GM21381 (cell line): ENCODE results near the gene TEK.

Experiments used
- ATAC-seq: cut with Tn5 transposase; IDR thresholded peaks from one replicate; pipeline ENCODE4 v1.9.1; 2021; ENCODE audit warnings: mild to moderate bottlenecking, moderate library complexity; ENCODE audit not compliant: unreplicated experiment

TEK gene

DNA sequence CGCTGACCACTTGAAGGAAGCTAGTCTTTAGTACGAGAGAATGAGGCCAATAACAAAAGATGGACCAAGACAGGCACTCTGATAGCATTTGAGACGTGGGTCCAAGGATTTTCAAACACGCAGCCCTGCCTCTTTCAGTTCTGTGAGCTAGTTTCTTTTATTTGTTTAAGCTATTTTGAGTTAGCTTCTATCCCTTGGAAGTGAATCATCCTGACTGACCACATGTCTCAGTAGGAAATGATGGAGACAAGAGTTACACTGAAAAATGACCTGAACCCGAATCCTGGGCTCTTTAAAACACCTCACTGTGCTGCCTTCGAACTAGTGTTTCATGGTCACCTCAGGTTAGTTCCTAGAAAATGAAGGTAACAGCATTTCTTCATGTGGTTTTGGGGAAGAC, 9.9 kb downstream of the TEK start:
- ATAC-seq, result no peak

DNA sequence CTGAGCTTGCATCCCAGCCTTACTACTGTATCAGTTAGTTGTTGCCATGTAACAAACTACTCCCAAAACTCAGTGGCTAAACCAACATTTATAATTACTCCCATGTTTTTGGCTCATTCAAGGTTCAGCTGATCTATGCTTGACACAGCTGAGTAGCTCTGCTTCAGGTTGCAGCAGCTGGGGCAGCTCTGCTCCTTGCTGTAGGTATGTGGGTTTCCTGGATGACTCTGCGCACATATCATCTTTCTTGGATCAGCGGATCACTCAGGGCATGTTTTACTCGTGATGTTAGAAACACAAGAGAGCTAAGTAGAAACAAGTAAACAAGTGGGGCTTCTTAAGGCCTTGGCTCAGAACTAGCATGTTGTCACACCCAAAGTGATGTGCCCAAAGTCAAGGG, 15.1 kb downstream of the TEK start:
- ATAC-seq, result no peak

DNA sequence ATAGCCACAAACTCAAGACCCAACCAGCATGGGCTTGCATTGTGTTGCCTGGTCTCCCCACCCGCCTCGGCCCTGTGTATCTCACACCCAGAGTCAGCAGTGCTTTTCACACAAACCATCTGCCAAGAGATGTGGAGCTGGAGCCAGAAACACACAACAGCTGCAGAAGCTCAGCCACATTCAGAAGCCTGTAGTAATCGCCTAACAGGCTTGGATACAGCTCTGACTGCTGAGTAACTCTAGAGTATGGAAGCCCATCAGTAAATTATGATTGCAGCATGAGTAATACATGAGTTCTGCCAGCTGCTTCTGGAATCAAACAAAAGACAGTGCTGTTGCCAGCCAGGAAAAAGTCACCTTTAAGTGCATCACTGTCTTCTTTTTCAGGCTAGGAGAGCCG, 16.0 kb downstream of the TEK start:
- ATAC-seq, result no peak

DNA sequence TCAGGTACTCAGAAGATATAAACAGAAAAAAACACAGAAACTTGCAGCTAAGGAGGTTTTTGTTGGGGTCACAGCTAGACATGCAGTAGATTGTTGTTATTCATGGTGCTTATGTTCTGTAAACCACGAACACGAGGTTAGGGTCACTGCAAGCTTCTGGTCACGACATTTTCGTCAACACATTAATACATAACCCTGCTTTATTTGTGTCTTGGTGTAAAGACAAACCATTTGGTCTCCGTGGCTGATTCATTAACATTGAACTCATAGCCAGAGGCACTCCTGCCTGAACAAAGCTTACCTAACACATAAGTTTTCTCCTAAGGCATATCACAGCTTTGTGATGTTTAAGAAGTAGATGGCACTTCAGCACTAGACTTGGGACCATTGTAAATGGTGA, 16.9 kb downstream of the TEK start:
- no peak for ATAC-seq

GRCh38 chr9:27126670-27127069, 17.6 kb downstream of the TEK start:
- ATAC-seq, result no peak

- no peak for ATAC-seq
Observed at GRCh38 chr9:27129221-27129620, 20.2 kb downstream of the TEK start.

DNA sequence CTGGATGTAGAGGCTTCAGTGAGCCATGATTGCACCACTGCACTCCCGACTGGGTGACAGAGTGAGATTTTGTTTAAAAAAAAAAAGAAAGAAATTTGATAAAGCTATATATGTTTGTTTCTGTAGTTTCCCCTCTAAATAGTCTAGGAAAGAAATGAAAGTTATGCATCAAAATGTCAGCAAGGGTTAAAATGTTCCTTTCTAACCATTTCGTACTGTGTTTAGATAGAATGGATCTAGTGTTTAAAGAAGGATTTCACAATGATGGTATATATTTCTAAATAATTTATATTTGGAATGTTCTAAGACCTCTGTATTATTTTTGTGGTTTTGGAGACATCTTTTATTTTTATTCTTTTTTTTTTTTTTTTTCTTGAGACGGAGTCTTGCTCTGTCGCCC, 22.7 kb downstream of the TEK start:
- ATAC-seq, result no peak

- ATAC-seq, result no peak
Observed at GRCh38 chr9:27133817-27134216, 24.8 kb downstream of the TEK start.

- ATAC-seq, result no peak
Observed at GRCh38 chr9:27142299-27142930, 33.4 kb downstream of the TEK start.

DNA sequence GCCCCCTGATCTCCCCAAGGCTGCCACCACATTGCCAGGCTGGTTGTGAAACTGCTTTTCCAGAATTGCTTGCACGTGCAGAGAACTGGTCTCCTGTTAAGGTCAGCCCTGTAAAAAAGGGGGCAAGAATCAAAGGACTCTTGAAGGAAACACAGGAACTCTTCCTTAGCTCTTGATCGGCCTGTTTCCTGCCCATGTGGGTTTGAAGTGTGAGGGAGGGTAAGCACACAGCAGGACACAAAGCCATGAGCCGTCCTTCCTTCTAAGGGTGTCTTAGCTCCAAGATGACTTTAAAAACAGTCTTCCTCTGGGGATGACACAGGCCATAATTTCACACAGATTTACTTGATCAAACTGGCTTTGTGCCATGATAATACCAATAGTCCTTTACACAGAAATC, 36.1 kb downstream of the TEK start:
- ATAC-seq, result no peak

DNA sequence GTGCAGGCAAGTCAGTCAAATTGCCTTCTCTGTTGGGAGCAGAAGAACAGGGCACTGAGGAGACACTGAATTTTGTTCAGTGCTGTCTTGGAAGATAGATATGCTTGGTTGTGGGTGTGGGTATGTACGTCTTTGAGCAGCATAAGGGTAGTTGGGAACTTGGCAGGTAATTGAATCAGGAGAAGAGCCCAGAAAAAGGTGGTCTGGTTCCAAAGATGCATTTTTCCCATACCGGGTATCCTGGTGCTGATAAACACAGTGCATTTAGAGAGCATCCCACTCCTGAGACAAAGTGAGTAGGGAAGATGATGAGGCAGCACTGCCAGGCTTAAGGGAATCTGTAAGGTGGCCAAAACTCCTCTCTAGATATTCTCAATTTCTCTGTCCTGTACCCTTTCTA, 40.6 kb downstream of the TEK start:
- no peak for ATAC-seq

DNA sequence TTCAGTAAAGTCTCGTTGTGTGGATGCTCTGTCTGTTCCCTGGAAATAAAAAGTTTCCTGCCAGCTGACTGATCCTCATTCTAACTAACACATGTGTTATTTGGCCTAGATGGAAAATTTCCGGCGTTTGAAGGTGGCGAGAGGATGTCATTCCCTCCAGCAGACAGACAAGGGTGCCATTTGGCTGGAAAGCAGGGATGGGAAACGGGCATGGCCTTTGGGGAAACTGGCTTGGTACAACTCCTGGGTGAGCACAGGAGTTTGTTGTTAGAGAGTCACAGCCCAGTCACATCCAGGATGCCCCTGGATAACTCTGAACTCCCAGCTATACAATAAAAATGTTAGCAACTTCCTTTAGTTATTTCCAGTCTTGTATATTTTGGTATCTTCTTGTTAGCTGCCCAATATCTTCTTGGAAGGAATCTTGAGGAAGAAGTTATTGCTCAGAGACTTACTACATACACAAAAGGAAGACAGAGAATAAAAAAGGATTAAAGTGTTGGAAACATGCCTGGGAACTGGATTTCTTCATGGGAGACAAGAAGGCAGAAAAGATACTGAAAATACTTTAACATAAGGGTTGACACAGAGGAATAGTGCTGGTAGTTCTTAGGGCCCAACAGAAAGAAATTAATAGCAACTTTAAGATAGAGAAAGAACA, 41.9 kb downstream of the TEK start:
- ATAC-seq, result no peak

DNA sequence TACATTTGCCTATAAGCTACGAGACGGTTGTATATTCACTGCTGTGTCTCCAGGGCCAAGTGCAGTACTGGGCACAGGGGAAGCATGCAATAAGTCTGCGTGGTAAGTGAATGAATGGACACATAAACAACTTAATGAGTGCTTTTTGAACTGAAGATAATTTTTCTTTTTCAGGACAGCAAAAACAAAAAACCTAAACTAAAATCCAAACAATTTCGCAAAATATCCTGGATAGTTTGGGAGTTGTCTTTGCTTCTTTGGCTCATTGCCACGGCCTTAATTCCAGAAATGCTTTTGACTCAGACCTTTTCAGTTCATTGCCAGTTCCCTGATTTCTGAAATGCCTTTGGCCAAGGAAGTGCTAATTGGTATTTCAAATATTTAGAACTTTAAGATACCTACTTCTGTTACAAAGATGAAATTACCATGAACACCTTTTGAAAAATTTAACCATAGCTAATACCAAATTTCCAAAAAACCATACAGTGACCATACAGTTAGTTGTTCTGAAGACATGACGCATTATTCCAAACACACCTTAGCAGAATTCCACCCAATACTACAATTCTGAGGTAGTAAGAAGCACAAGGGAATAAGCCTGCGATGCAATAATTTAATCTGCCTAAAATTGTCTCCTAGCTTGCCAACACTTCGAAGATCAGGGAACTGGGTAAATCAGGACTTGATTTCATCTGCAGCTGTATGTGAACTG, 42.8 kb downstream of the TEK start:
- no peak for ATAC-seq

DNA sequence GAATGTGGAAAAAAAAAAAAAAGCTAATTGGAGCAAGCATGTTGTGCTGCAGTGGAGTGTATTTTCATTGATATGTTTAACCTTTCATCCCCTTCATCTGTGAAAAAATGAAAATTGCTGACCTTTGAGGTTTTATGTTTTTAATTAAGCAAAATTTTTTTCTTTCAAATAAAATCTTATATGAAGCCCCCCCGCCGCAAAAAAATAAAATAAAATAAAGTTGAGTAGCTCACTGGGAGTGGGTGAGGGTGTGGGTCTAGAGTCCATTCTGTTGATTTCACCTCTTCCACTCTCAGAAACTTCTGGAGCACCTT, 43.3 kb downstream of the TEK start:
- ATAC-seq, result no peak

GRCh38 chr9:27154908-27155307, 45.9 kb downstream of the TEK start:
- no peak for ATAC-seq

DNA sequence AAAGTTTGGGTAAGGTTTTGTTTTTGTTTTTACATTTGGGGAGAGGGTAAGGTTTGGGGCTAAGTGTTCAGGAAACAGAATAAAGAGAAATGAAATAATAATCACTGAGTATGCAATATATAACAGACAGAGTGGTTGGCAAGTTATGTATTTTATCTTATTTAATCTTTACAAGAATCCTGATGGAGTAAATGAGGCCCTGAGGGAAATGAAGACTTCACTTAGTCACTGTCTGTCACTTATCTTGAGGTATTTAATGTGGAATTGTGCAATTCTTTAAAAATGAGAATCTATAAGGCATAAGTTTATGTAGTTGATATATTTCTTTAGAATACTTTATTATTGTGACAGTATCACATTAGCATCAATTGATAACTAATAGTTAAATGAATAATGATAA, 48.1 kb downstream of the TEK start:
- no peak for ATAC-seq

DNA sequence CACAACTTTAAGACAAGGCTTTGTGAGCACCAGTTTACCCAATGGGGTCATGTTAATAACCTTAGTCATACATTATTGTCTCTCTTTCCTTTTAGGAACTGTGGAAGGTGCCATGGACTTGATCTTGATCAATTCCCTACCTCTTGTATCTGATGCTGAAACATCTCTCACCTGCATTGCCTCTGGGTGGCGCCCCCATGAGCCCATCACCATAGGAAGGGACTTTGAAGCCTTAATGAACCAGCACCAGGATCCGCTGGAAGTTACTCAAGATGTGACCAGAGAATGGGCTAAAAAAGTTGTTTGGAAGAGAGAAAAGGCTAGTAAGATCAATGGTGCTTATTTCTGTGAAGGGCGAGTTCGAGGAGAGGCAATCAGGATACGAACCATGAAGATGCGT, 48.7 kb downstream of the TEK start:
- ATAC-seq, result no peak

GRCh38 chr9:27160636-27161035, 51.6 kb downstream of the TEK start:
- ATAC-seq, result no peak

DNA sequence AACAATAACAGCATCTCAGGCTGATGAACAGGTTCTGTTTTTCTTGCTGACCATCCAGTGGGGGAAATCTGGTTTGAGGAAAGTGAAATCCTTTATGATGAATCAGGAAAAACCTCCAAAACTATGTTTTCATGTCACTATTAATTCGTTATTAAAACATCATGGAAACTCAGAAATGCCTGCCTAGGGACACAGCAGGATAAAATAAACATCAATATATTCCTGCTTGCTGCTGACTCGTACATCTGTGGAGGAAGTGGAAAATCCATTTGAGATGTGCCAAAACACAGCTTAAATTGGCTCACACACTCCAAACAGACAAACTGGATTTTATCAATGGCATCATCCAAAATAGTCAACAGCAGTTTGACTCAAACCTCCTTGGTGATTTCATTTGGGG, 53.0 kb downstream of the TEK start:
- ATAC-seq, result no peak

- no peak for ATAC-seq
Observed at GRCh38 chr9:27165068-27165467, 56.0 kb downstream of the TEK start.

DNA sequence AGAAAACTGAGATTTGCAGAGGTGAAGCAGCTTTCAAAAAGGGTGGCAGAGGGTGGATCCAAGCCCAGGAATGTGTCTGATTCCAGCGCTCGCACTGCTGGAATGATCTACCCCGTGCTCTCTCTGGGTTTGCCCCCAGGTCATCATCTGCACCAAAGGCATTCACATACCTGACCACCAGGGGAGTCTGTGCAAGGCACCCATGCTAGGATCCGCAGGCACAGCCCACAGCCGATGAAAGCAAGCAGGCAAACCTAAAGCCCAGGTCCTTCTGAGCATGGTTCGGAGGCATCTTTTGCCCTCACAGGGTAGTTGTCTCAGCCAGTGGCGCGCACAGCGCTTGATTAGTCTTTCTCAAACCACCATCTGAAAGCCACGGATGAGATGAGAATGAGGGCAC, 56.6 kb downstream of the TEK start:
- ATAC-seq, result no peak

DNA sequence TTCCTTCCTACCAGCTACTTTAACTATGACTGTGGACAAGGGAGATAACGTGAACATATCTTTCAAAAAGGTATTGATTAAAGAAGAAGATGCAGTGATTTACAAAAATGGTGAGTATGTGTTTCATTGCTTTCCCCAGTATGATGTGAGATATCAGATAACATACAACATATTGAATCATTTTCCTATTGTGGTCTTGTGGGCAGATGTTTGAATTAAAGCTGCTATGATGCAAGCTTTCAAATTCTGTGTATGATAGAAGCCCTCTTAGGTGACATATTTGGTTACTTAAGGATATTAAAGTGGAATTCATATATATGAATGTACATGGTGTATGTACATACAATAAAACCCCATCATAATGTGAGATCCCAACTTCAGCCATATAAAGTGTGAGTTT, 59.5 kb downstream of the TEK start:
- no peak for ATAC-seq

DNA sequence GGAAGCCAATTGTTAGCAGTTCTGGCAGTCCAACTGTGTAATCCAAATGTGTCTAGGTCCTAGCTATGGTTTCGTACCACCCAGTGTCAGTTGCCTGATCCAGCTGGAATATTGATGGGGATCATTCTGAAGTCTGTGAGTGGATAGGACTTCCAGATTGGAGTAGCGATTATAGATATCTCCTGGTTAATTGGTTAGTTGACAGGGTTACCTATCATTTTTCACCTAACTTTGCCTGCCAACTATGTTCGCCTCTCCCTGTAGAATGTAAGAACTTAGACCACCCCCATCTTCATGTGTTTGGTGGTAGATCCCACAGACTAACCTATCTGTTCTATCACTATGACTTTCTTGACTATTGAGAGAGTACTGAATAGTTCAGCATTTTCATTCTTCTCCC, 59.9 kb downstream of the TEK start:
- no peak for ATAC-seq
